Adrenal gland (tissue), 12 donors: Measurements from ENCODE around the gene EMC8. TPM values are rescaled to one million over a fixed set of nuclear protein-coding genes. Genes with fewer than 3 reads are reported as not detected.
A peak's percentile ranks its signal among the peaks of the same experiment; 100 is the strongest.

Experiments used
- DNase-seq, 7 donors: peaks; one replicate each; pipeline ENCODE4 v3.0.0-alpha.2; 2019 to 2020
- H3K27ac ChIP-seq, 5 donors: fragments of 200-600 bp; sonication (generic) in 4 of 5; 1 replicate in 3 of 5; 2 replicates in 2 of 5; pipeline versions ENCODE4 v1.5.1 to v1.8.0; 2016 to 2020; ENCODE audit warnings: mild to moderate bottlenecking in 1 of 5
- H3K27me3 ChIP-seq: fragments of 200-600 bp; 2 replicates; pipeline ENCODE4 v1.8.0; 2021
- H3K36me3 ChIP-seq, 2 donors: fragments of 200-600 bp; replicated peaks in 1 of 2; 1 replicate in 1 of 2; 2 replicates in 1 of 2; pipeline versions ENCODE4 v1.5.1 to v1.8.0; 2018 to 2022
- H3K4me1 ChIP-seq, 2 donors: fragments of 200-600 bp; replicated peaks in 1 of 2; 1 replicate in 1 of 2; 2 replicates in 1 of 2; pipeline versions ENCODE4 v1.5.1 to v1.8.0; 2018 to 2021
- H3K4me3 ChIP-seq, 4 donors: fragments of 200-600 bp; sonication (generic) in 3 of 4; one replicate each; pipeline ENCODE4 v1.5.1; 2016 to 2018
- H3K9me3 ChIP-seq, 3 donors: fragments of 200-600 bp; sonication (generic) in 1 of 3; replicated peaks in 1 of 3; 1 replicate in 2 of 3; 2 replicates in 1 of 3; pipeline versions ENCODE4 v1.5.1 to v1.8.0; 2016 to 2021
- CTCF ChIP-seq, 6 experiments: fragments of 450-650 bp in 4 of 6; fragments of 200-600 bp in 2 of 6; sonication (generic) in 1 of 6; IDR thresholded peaks; 1 replicate in 5 of 6; 2 replicates in 1 of 6; pipeline versions ENCODE4 v1.5.1 to v1.8.0; 2016 to 2021; ENCODE audit warnings: antibody characterized with exemption in 6 of 6, mild to moderate bottlenecking in 2 of 6, moderate library complexity in 1 of 6
- POLR2A ChIP-seq, 2 donors: fragments of 450-650 bp; IDR thresholded peaks; one replicate each; pipeline ENCODE4 v1.6.1; 2017; ENCODE audit warnings: antibody characterized with exemption in 2 of 2, mild to moderate bottlenecking in 2 of 2, moderate library complexity in 1 of 2
- WGBS, 4 donors: extraction: QIAGEN DNeasy Blood & Tissue Kit in 2 of 4; methylation state at CpG; one replicate each; pipeline versions ENCODE4 v1.1.5 to v1.1.7; 2013 to 2017; 5-methylcytosine and 5-hydroxymethylcytosine counted together
- intact Hi-C, 2 donors: fragments of 100-400 bp; cut with DNase I; formaldehyde crosslinking; loops; one replicate each; pipeline versions ENCODE4 v1.14.1 to v1.15.0; 2022 to 2023
- polyA plus RNA-seq, 3 donors: library from polyadenylated mRNA; stranded (reverse); fragments of 200-250 nt in 2 of 3; fragments of 350-450 nt in 1 of 3; fragmentation: Illumina TruSeq in 1 of 3; extraction: RNeasy Lipid Tissue Mini Kit (QIAGEN cat#74804) in 1 of 3; gene quantifications; one replicate each; pipeline ENCODE4 v1.2.3, GENCODE V29; 2013 to 2014
- total RNA-seq, 9 donors: library from RNA; depleted of rRNA in 4 of 9; stranded (reverse); fragments of >200 nt in 4 of 9; fragments of 120-200 nt in 1 of 9; fragmentation: NEBNext Ultra II Directional in 1 of 9; extraction: Animal tissue kit (Norgen Biotek cat#: 25700) in 1 of 9; gene quantifications; one replicate each; pipeline versions ENCODE4 v1.1.0 to v1.2.4, GENCODE V29; 2013 to 2023
- donor health status: healthy with polysubstance abuse.
- donor health status: Bipolar disorder and iron deficiency.
- donor health status: DM: yes; HTN: yes; CAD: no.
- donor health status: DM: no; HTN: no; CAD: no.
- donor health status: DM: no; HTN: no; CAD: no.
- donor health status: DM: yes; HTN: yes; CAD: no.

EMC8 gene
- total and polyA plus RNA-seq, 12 donors = 10.7 to 53.8 (median 24.1) TPM

GRCh38 chr16:85733839-85734170, 65.5 kb downstream of the EMC8 start:
- no peak for DNase-seq
- TF ChIP-seq POLR2A (IDR thresholded peaks at IDR 0.05) (no peak), CTCF (IDR thresholded peaks at IDR 0.05) (no peak)
- Histone ChIP-seq H3K27me3 (no peaks in the 10 kb centered on the region), H3K9me3 (no peaks in the 10 kb centered on the region), H3K4me3 (no peak overlapping the region), H3K4me1 (no peaks in the 10 kb centered on the region), H3K27ac (no peak overlapping the region), H3K36me3 (no peaks in the 10 kb centered on the region)
- 58 to 70% (median 66%) methylated on average over 7 to 11 of the region's 11 CpGs for WGBS, 4 donors
- intact Hi-C loops = no loop called here

GRCh38 chr16:85733155-85733838, 66.0 kb downstream of the EMC8 start:
- TF ChIP-seq POLR2A (IDR thresholded peaks at IDR 0.05) (no peak), CTCF (IDR thresholded peaks at IDR 0.05) (no peak)
- DNase-seq = peak in 1 of 7 donors; percentile 16
- no peak overlapping the region for H3K4me3 ChIP-seq
- no peaks in the 10 kb centered on the region for H3K9me3 ChIP-seq
- H3K36me3 ChIP-seq = no peaks in the 10 kb centered on the region
- intact Hi-C loops = no loop called here
- no peak overlapping the region for H3K27ac ChIP-seq
- no peaks in the 10 kb centered on the region for H3K27me3 ChIP-seq
- H3K4me1 ChIP-seq = no peaks in the 10 kb centered on the region
- 56 to 69% (median 66%) methylated on average over 13 of the region's 13 CpGs for WGBS, 4 donors

- TF ChIP-seq CTCF (IDR thresholded peaks at IDR 0.05) (no peak), POLR2A (IDR thresholded peaks at IDR 0.05) (no peak)
- no peak overlapping the region for H3K4me3 ChIP-seq
- no peak for DNase-seq
- H3K27ac ChIP-seq = no peak overlapping the region
- H3K9me3 ChIP-seq = no peaks in the 10 kb centered on the region
- 47 to 93% (median 71%) methylated on average over 2 to 5 of the region's 5 CpGs for WGBS, 4 donors
- no peaks in the 10 kb centered on the region for H3K36me3 ChIP-seq
- H3K4me1 ChIP-seq = no peaks in the 10 kb centered on the region
- intact Hi-C loops = no loop called here
- peaks cover 7% of the 10 kb centered on the region for H3K27me3 ChIP-seq
Observed at GRCh38 chr16:85731179-85731578, 68.2 kb downstream of the EMC8 start.

GRCh38 chr16:85730186-85730465, 69.2 kb downstream of the EMC8 start:
- intact Hi-C loops = no loop called here
- Histone ChIP-seq H3K27ac (no peak overlapping the region), H3K36me3 (no peaks in the 10 kb centered on the region), H3K27me3 (peaks cover 7% of the 10 kb centered on the region), H3K9me3 (no peaks in the 10 kb centered on the region), H3K4me1 (no peaks in the 10 kb centered on the region), H3K4me3 (no peak overlapping the region)
- no peak for DNase-seq
- WGBS, 4 donors = 59 to 77% (median 60%) methylated on average over 1 to 5 of the region's 5 CpGs
- no peak for TF ChIP-seq CTCF (IDR thresholded peaks at IDR 0.05)
- no peak for TF ChIP-seq POLR2A (IDR thresholded peaks at IDR 0.05)
